OCI-LY1 (cell line): ENCODE results near the gene SNX8.

Source experiments
- H2AFZ ChIP-seq: fragments of 200-600 bp; sonication (generic), shearing (Covaris generic); 2 replicates; pipeline ENCODE4 v1.6.0; 2014; ENCODE audit warnings: antibody characterized with exemption, mild to moderate bottlenecking, low read length
- H3F3A ChIP-seq: fragments of 200-600 bp; sonication (generic), shearing (Covaris generic); 2 replicates; pipeline ENCODE4 v1.6.0; 2014; ENCODE audit warnings: mild to moderate bottlenecking, antibody characterized with exemption, low read length, moderate library complexity; ENCODE audit not compliant: insufficient read depth
- H3K27ac ChIP-seq: fragments of 200-600 bp; sonication (generic); 2 replicates; pipeline ENCODE4 v1.5.1; 2014; ENCODE audit warnings: low read length, mixed run types, mild to moderate bottlenecking, low read depth; ENCODE audit not compliant: poor library complexity, severe bottlenecking
- H3K27me3 ChIP-seq: fragments of 200-600 bp; sonication (generic); 2 replicates; pipeline ENCODE4 v1.6.0; 2014; ENCODE audit warnings: antibody characterized with exemption, mild to moderate bottlenecking, low read length, moderate library complexity; ENCODE audit not compliant: insufficient read depth
- H3K36me3 ChIP-seq: fragments of 200-600 bp; sonication (generic); 2 replicates; pipeline ENCODE4 v1.6.1; 2014; ENCODE audit warnings: mild to moderate bottlenecking, antibody characterized with exemption, low read length, moderate library complexity, mixed read lengths; ENCODE audit not compliant: insufficient read depth
- H3K4me1 ChIP-seq: fragments of 200-600 bp; sonication (generic); 2 replicates; pipeline ENCODE4 v1.5.1; 2014; ENCODE audit warnings: mild to moderate bottlenecking, low read length, moderate library complexity; ENCODE audit not compliant: insufficient read depth, severe bottlenecking
- H3K4me2 ChIP-seq: fragments of 200-600 bp; sonication (generic), shearing (Covaris generic); 2 replicates; pipeline ENCODE4 v1.6.1; 2014; ENCODE audit warnings: low read length
- H3K4me3 ChIP-seq: fragments of 200-600 bp; sonication (generic); 2 replicates; pipeline ENCODE4 v1.5.1; 2014; ENCODE audit warnings: low read length, low read depth, mild to moderate bottlenecking, mixed read lengths; ENCODE audit not compliant: poor library complexity, severe bottlenecking
- H3K79me2 ChIP-seq: fragments of 200-600 bp; shearing (Covaris generic); 2 replicates; pipeline ENCODE4 v1.6.1; 2016; ENCODE audit warnings: mixed run types, low read length, mixed read lengths; ENCODE audit not compliant: insufficient read depth
- H3K9ac ChIP-seq: fragments of 200-600 bp; sonication (generic), shearing (Covaris generic); 2 replicates; pipeline ENCODE4 v1.6.1; 2014; ENCODE audit warnings: mild to moderate bottlenecking, low read length, mixed read lengths
- H3K9me2 ChIP-seq: fragments of 200-600 bp; sonication (generic), shearing (Covaris generic); 2 replicates; pipeline ENCODE4 v1.6.1; 2014; ENCODE audit warnings: low read depth, mild to moderate bottlenecking, low read length, mixed read lengths
- H3K9me3 ChIP-seq: fragments of 200-600 bp; shearing (Covaris generic); 2 replicates; pipeline ENCODE4 v1.6.1; 2014; ENCODE audit warnings: low read length, mixed read lengths
- H4K20me1 ChIP-seq: fragments of 200-600 bp; sonication (generic), shearing (Covaris generic); 2 replicates; pipeline ENCODE4 v1.6.0; 2016; ENCODE audit warnings: mild to moderate bottlenecking, low read length; ENCODE audit not compliant: insufficient read depth
- EZH2 ChIP-seq: fragments of 200-600 bp; sonication (generic), shearing (Covaris generic); IDR thresholded peaks from 2 replicates; pipeline ENCODE4 v1.8.0; 2017; ENCODE audit warnings: borderline replicate concordance, mixed run types, mild to moderate bottlenecking, antibody characterized with exemption, low read length, moderate library complexity, mixed read lengths
- TF ChIP-seq, protein P1 (sequence below): fragments of 200-600 bp; sonication (generic), shearing (Covaris generic); IDR thresholded peaks from 2 replicates; pipeline ENCODE4 v1.5.1; 2017; ENCODE audit warnings: mild to moderate bottlenecking, antibody characterized with exemption, low read length, moderate library complexity, mixed read lengths

Gene SNX8

DNA sequence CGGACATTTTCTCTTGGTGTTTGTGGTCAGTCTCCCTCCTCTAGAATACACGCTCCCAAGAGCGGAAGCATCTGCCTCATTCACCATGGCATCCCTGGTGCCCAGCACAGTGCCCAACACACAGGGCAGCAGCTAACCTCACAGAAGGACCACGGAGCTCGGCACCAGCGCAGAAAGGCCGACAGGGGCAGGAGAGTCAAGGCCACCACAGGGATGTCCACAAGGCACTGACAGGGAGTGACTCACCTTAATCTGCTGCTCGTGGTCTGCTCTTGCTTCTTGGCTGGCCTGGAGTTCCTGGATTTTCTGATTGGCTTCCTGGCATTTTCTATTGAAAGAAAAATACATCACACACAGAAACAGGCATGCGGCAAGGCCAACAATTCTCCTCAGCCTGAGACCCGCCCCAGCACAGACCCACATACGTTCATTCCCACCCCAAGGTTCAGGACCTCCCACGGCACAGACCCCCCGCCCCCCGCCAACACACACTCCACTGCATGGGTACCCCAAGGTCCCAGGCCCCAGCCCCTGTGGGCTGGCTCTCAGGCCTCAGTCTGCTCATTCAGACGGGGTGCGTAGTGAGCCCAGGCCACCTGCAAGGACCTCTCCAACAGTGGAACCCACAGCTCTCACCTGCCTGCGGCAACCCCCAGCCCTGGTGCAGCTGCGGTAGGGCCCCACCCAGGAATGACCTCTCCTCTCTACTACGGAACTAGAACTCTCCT, 96.4 kb downstream of the SNX8 start:
- Histone ChIP-seq H3K27ac (no peak overlapping the region), H2AFZ (no peak overlapping the region), H3K36me3 (peaks cover 80% of the 10 kb centered on the region)

DNA sequence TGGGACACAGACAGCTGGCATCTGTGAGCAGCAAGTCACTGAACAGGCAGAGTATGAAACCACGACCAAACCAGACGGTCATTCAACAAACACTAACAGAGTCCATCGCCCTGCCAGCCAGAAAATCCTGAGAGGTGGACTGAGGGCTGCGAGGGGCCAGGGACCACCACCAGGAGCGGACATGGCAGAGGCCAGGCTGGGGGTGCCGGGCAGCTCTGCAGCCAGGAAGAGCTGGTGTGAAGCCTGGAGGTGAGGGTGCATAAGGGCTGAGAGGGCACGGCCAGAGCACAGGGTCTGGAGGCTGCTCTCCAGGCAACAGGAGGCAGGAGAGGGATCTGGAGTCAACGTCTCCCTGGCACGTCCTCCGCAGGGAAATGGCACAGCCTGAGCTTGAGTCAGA, 97.0 kb downstream of the SNX8 start:
- H2AFZ ChIP-seq = no peak overlapping the region
- no peak overlapping the region for H3K9ac ChIP-seq
- H3K27me3 ChIP-seq = no peaks in the 10 kb centered on the region
- H3K4me2 ChIP-seq = no peak overlapping the region
- peaks cover 80% of the 10 kb centered on the region for H3K36me3 ChIP-seq
- TF ChIP-seq, protein P1, sequence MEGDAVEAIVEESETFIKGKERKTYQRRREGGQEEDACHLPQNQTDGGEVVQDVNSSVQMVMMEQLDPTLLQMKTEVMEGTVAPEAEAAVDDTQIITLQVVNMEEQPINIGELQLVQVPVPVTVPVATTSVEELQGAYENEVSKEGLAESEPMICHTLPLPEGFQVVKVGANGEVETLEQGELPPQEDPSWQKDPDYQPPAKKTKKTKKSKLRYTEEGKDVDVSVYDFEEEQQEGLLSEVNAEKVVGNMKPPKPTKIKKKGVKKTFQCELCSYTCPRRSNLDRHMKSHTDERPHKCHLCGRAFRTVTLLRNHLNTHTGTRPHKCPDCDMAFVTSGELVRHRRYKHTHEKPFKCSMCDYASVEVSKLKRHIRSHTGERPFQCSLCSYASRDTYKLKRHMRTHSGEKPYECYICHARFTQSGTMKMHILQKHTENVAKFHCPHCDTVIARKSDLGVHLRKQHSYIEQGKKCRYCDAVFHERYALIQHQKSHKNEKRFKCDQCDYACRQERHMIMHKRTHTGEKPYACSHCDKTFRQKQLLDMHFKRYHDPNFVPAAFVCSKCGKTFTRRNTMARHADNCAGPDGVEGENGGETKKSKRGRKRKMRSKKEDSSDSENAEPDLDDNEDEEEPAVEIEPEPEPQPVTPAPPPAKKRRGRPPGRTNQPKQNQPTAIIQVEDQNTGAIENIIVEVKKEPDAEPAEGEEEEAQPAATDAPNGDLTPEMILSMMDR = no peak
- no peak for TF ChIP-seq EZH2
- H3F3A ChIP-seq = no peaks in the 10 kb centered on the region
- H3K9me3 ChIP-seq = no peaks in the 10 kb centered on the region
- H3K9me2 ChIP-seq = no peaks in the 10 kb centered on the region
- no peaks in the 10 kb centered on the region for H3K4me1 ChIP-seq
- H3K4me3 ChIP-seq = no peak overlapping the region
- H4K20me1 ChIP-seq = no peaks in the 10 kb centered on the region
- no peaks in the 10 kb centered on the region for H3K79me2 ChIP-seq
- H3K27ac ChIP-seq = no peak overlapping the region

More for the DNA sequence above, 96.4 kb downstream of the SNX8 start:
- Histone ChIP-seq H3K79me2 (no peaks in the 10 kb centered on the region), H3K4me1 (no peaks in the 10 kb centered on the region), H3K4me3 (no peak overlapping the region), H3F3A (no peaks in the 10 kb centered on the region), H3K9ac (no peak overlapping the region), H3K4me2 (no peak overlapping the region), H4K20me1 (no peaks in the 10 kb centered on the region), H3K27me3 (no peaks in the 10 kb centered on the region), H3K9me3 (no peaks in the 10 kb centered on the region), H3K9me2 (no peaks in the 10 kb centered on the region)
- TF ChIP-seq, protein P1 = no peak
- TF ChIP-seq EZH2 = no peak

DNA sequence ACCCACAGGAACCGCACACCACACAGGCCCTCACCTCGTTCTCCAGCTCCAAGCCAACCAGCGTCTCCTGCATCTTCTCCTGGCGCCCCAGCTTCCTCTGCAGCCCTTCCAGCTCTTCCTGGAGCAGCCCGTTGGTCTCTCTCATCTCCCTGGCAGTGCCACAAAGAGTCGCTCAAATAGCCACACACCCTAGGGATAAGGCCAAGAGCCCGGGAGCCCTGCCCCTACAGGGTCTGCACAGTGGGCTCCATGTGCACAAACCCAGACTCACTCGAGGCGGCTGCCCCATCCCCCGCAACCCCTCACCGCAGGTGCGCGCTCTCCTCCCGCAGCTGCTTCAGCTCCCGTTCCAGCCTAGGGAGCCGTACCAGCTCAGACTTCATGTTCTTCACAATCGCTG, 98.4 kb downstream of the SNX8 start:
- Histone ChIP-seq H3K9me3 (no peaks in the 10 kb centered on the region), H3K79me2 (no peaks in the 10 kb centered on the region), H3K9ac (no peak overlapping the region), H3K4me2 (no peak overlapping the region), H3K27ac (no peak overlapping the region), H3K36me3 (peaks cover 85% of the 10 kb centered on the region), H2AFZ (no peak overlapping the region), H3F3A (no peaks in the 10 kb centered on the region), H3K9me2 (no peaks in the 10 kb centered on the region), H3K4me1 (no peaks in the 10 kb centered on the region), H3K4me3 (no peak overlapping the region), H3K27me3 (no peaks in the 10 kb centered on the region), H4K20me1 (no peaks in the 10 kb centered on the region)
- TF ChIP-seq, protein P1 = no peak
- no peak for TF ChIP-seq EZH2
